ENCODE data around the gene SPEN.
"Not testable (repeated sequence)": the region's sequence is repeated elsewhere in the genome, so short reads cannot be mapped to it uniquely, and the experiment has no call there.

The SPEN gene

GRCh38 chr1:15974855-15975254 lies 127.3 kb downstream of the SPEN start:
- peak overlapping the region; percentile 75 for H3K4me3 ChIP-seq (ENCODE audit: low read length)
- no peak for TF ChIP-seq CTCF (conservative IDR thresholded peaks at IDR 0.05; ENCODE audit: low read length)
- no peak for DNase-seq (ENCODE audit: low read depth)

DNA sequence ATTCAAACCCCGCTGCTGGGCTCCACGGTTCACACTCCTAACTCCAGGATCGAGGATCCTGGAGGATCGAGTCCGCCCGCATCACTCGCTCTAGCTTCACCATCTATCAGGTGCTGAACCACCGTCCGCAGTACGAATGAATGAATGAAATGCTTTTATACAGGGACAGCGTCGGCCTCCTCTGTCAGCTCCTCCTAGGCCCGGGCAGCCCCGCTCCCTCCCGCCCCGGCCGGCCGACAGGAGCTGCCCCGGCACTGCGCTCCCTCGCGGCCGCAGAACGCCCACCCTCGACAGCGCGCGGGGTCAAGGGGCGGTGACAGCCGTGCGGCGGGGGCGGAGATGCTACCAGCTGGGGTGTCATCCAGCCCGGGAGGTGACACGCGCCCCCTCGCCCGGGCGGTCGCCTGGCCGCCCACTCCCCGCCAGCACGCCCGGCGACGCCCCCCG lies 127.9 kb downstream of the SPEN start:
- peak overlapping the region; percentile 75 for H3K4me3 ChIP-seq (ENCODE audit: low read length)
- DNase-seq (ENCODE audit: low read depth) = peak; percentile 48
- peak; percentile 2; the same call in 1 of the 2 replicates for TF ChIP-seq CTCF (conservative IDR thresholded peaks at IDR 0.05; ENCODE audit: low read length)

GRCh38 chr1:15975805-15976680 lies 128.5 kb downstream of the SPEN start, which contains the start of gene ZBTB17:
Gene ZBTB17 (minus strand): TSS chr1:15976101. CDS start chr1:15948495, 27,606 bp downstream.
- peak within 1 kb of the TSS; percentile 75 for H3K4me3 ChIP-seq (ENCODE audit: low read length)
- DNase-seq (ENCODE audit: low read depth) = peak; percentile 88
- TF ChIP-seq CTCF (conservative IDR thresholded peaks at IDR 0.05; ENCODE audit: low read length) = no peak

DNA sequence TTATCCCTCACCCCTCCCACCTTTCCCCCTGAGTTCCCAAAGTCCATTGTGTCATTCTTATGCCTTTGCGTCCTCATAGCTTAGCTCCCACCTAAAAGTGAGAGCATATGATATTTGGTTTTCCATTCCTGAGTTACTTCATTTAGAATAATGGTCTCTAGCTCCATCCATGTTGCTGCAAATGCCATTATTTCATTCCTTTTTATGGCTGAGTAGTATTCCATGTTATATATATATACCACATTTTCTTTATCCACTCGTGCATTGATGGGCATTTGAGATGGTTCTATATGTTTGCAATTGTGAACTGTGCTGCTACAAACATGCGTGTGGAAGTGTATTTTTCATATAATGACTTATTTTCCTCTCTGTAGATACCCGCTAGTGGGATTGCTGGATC lies 130.4 kb downstream of the SPEN start:
- not testable (repeated sequence) for DNase-seq (ENCODE audit: low read depth); H3K4me3 ChIP-seq (ENCODE audit: low read length)

- TF ChIP-seq CTCF (conservative IDR thresholded peaks at IDR 0.05; ENCODE audit: low read length) = no peak
- DNase-seq (ENCODE audit: low read depth) = no peak
- no peak overlapping the region for H3K4me3 ChIP-seq (ENCODE audit: low read length)
These were observed 134.2 kb downstream of the SPEN start for GRCh38 chr1:15981679-15982078.

DNA sequence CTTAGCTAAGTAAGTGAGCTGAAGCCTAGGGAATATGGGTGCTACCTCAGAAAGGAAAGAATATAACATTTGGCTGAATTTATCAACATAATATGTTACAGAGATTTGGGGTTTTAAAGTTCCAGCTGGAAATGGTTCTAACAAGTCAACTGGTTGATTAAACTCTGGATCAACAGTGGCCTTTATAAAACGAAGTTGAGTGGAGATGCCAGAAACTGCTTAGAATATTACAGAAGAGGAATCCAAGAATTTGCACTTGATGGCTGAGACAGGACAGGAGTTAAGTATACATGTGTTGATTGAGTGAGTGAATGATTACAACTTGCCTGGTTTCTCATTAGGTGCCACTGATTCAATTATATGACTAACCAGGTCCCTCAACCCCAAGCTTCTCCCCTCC lies 135.8 kb downstream of the SPEN start:
- no peak for DNase-seq (ENCODE audit: low read depth)
- H3K4me3 ChIP-seq (ENCODE audit: low read length) = no peak overlapping the region
- TF ChIP-seq CTCF (conservative IDR thresholded peaks at IDR 0.05; ENCODE audit: low read length) = no peak

DNA sequence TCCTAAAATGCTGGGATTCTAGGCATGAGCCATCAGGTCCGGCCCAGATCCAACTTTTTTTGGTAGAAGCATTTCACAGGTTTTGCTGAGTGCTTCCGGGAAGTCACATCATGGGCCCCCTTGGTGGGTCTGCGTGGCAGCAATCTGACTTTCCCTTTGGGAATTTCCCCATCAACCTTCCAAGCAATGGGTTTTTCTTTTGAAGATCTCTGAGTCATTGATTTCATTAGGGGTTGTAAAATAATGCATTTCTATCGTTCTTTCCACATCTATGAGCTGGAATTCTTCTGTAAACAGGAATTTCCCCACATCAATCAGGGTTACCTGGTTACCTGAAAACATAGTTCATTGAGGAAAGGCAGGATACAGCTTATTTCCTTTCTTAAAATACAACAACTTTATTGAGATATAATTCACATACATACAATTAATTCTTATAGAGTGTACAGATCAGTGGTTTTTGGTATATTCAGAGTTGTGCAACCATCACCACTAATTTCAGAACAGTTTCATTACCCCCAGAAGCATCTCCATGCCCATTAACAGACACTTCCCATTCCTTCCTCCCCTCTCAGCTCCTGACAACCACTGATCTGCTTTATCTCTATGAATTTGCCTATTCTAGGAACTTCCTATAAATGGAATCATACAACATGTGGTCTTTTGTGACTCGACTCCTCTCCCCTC lies 138.2 kb downstream of the SPEN start:
- peak; percentile 55 for DNase-seq (ENCODE audit: low read depth)
- H3K4me3 ChIP-seq (ENCODE audit: low read length) = no peak overlapping the region
- no peak for TF ChIP-seq CTCF (conservative IDR thresholded peaks at IDR 0.05; ENCODE audit: low read length)
